Epithelial cell of proximal tubule (primary cell): ENCODE results near the gene CLDN10. TPM values are rescaled to one million over a fixed set of nuclear protein-coding genes. Genes with fewer than 3 reads are reported as not detected.
"Not testable (repeated sequence)": the region's sequence is repeated elsewhere in the genome, so short reads cannot be mapped to it uniquely, and the experiment has no call there.

Source experiments
- DNase-seq: peaks from one replicate; pipeline ENCODE4 v3.0.0-alpha.2; 2011; ENCODE audit warnings: low read depth
- H3K4me3 ChIP-seq: 2 replicates; pipeline ENCODE4 v1.5.1; 2011; ENCODE audit warnings: low read depth, mild to moderate bottlenecking, low read length
- total RNA-seq: library from RNA; depleted of rRNA; stranded (reverse); fragments of >200 nt; gene quantifications from 2 replicates; pipeline ENCODE4 v1.2.3, GENCODE V29; 2015
- TF ChIP-seq, protein P1 (sequence below): conservative IDR thresholded peaks from 2 replicates; pipeline ENCODE4 v1.5.1; 2012; ENCODE audit warnings: low read depth, mild to moderate bottlenecking, low read length

The CLDN10 gene
- total RNA-seq, 1 donor from 2014 or later, result 65.2 TPM

DNA sequence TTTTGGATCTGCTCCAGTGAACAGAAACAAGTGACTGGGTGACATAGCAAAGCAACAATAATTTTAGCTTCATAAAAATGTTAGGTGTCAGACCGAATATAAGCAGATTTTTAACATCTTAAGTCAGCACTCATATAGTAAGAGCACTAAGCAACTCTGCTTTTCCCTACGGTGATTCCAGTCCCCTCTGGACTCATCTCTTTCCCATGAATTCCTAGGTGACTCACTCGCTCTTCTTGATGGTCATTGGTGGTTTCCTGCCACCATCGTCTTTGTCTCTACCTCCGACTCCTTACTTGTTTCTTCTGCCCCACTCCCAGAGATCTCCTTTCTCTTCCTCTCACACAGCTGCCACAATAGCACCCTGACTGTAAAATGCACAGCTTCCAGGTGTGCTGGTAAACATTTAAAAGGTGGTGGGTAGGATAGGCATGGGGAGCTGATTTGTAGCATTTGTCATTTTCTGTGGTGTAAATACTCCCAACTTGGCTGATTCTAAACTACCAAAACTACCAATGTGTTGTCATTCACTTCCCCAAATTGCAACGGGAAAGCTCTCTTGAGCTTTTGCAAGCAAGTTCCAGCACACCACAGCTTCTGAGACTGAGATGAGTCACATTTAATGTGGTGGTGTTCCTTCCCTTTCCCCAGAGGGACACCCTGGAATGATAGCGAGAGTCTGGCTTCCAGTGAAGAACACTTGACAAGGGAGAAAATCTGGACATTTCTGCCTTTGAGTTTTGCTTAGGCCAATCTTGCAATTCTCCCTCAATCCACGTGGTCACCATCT is 42.8 kb upstream of the CLDN10 start:
- no peak for DNase-seq
- no peak overlapping the region for H3K4me3 ChIP-seq
- TF ChIP-seq, protein P1, sequence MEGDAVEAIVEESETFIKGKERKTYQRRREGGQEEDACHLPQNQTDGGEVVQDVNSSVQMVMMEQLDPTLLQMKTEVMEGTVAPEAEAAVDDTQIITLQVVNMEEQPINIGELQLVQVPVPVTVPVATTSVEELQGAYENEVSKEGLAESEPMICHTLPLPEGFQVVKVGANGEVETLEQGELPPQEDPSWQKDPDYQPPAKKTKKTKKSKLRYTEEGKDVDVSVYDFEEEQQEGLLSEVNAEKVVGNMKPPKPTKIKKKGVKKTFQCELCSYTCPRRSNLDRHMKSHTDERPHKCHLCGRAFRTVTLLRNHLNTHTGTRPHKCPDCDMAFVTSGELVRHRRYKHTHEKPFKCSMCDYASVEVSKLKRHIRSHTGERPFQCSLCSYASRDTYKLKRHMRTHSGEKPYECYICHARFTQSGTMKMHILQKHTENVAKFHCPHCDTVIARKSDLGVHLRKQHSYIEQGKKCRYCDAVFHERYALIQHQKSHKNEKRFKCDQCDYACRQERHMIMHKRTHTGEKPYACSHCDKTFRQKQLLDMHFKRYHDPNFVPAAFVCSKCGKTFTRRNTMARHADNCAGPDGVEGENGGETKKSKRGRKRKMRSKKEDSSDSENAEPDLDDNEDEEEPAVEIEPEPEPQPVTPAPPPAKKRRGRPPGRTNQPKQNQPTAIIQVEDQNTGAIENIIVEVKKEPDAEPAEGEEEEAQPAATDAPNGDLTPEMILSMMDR, result no peak

DNA sequence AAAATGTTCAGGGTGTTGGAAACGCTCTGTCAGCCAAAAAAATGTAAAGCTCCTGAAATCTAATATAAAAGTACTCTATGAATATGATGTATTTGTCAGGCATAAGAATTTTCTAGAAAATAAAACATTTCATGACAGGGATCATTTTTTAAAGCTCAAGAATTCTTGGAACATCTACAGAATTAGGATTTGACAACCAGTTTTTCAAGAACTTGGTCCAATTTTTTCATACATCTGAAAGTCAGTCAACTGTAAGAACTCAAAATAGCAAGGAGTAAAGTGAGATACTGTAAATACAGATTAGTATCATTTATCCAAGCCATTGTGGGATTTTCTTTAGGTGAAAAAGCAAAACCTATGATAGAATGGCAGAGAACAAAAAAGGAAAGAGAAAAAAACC is 41.6 kb upstream of the CLDN10 start:
- H3K4me3 ChIP-seq, result no peak overlapping the region
- TF ChIP-seq, protein P1, result no peak
- no peak for DNase-seq

GRCh38 chr13:95512424-95512823 is 40.1 kb upstream of the CLDN10 start:
- no peak overlapping the region for H3K4me3 ChIP-seq
- TF ChIP-seq, protein P1, result no peak
- no peak for DNase-seq

DNA sequence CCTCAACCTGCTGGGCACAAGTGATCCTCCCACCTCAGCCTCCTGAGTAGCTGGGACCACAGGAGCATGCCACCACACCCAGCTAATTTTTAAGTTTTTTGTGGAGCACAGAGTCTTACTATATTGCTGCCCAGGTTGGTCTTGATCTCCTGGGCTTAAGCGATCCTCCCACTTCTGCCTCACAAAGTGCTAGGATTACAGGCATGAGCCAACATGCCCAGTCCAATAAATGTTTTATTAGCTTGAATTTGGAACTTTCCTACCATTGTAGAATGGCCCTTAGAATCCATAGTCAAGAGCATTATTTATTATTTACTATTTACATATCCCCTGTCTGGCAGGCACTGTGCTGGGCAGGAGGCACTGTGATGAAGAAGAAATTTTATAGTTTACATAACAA is 39.6 kb upstream of the CLDN10 start:
- no peak for DNase-seq
- H3K4me3 ChIP-seq, result no peak overlapping the region
- TF ChIP-seq, protein P1, result no peak

DNA sequence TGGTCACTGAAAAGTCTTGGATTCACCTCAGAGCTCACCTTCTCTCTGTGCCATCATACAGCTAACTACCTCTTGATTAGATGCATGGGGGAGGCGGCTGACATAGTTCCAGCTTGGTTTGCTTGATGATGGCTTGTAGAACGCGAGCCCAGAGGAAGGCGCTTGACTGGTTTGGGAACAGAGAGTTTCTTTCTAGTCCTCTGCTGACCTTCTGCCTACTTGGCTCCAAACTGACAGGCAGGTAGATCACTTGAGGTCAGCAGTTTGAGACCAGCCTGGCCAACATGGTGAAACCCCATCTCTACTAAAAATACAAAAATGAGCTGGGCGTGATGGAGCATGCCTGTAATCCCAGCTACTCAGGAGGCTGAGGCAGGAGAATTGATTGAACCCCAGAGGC is 36.9 kb upstream of the CLDN10 start:
- H3K4me3 ChIP-seq, DNase-seq: not testable (repeated sequence)

GRCh38 chr13:95516021-95516420 is 36.5 kb upstream of the CLDN10 start:
- TF ChIP-seq, protein P1, result no peak
- DNase-seq, result no peak
- H3K4me3 ChIP-seq, result no peak overlapping the region

GRCh38 chr13:95516492-95516891 is 36.0 kb upstream of the CLDN10 start:
- no peak overlapping the region for H3K4me3 ChIP-seq
- no peak for DNase-seq
- TF ChIP-seq, protein P1, result no peak
